Urothelium cell line (cell line): ENCODE measurements around the gene FOSL2.

ENCODE experiments used
- DNase-seq: peaks from one replicate; pipeline ENCODE4 v3.0.0; 2011; ENCODE audit warnings: low spot score, mixed read lengths
- FAIRE-seq: peaks from 2 replicates; lab custom pipeline; 2011; peaks lifted over from hg19 to GRCh38; lab: Jason Lieb, UNC

The FOSL2 gene

GRCh38 chr2:28392297-28393113 is at the start of gene FOSL2:
Gene FOSL2, plus strand, starts transcription at chr2:28392858. Its CDS starts 863 bp downstream, at chr2:28393721.
- DNase-seq (peak; percentile 97), FAIRE-seq (peak; percentile 97)

- DNase-seq (no peak), FAIRE-seq (no peak)
Measured at GRCh38 chr2:28343184-28343942, 49.3 kb upstream of the FOSL2 start.

GRCh38 chr2:28343971-28344715 is 48.5 kb upstream of the FOSL2 start:
- no peak for FAIRE-seq

GRCh38 chr2:28344756-28345373 is 47.8 kb upstream of the FOSL2 start:
- no peak for DNase-seq
- no peak for FAIRE-seq

More at GRCh38 chr2:28343971-28344715, 48.5 kb upstream of the FOSL2 start:
- DNase-seq: no peak

GRCh38 chr2:28345619-28346018 is 47.0 kb upstream of the FOSL2 start:
- DNase-seq: no peak

GRCh38 chr2:28346587-28346986 is 46.1 kb upstream of the FOSL2 start:
- no peak for DNase-seq

More at GRCh38 chr2:28345619-28346018, 47.0 kb upstream of the FOSL2 start:
- no peak for FAIRE-seq

GRCh38 chr2:28347193-28347592 is 45.5 kb upstream of the FOSL2 start:
- no peak for FAIRE-seq
- no peak for DNase-seq

More at GRCh38 chr2:28346587-28346986, 46.1 kb upstream of the FOSL2 start:
- FAIRE-seq: no peak

- no peak for DNase-seq
- no peak for FAIRE-seq
Measured at GRCh38 chr2:28347596-28347995, 45.1 kb upstream of the FOSL2 start.

- DNase-seq (no peak), FAIRE-seq (no peak)
Measured at GRCh38 chr2:28348149-28348567, 44.5 kb upstream of the FOSL2 start.

- FAIRE-seq: no peak
- no peak for DNase-seq
Measured at GRCh38 chr2:28348921-28349320, 43.7 kb upstream of the FOSL2 start.

- DNase-seq (no peak), FAIRE-seq (no peak)
Measured at GRCh38 chr2:28349546-28350165, 43.0 kb upstream of the FOSL2 start.

- FAIRE-seq (no peak), DNase-seq (no peak)
Measured at GRCh38 chr2:28350196-28350595, 42.5 kb upstream of the FOSL2 start.

GRCh38 chr2:28350791-28351285 is 41.8 kb upstream of the FOSL2 start:
- FAIRE-seq (no peak), DNase-seq (no peak)

- DNase-seq (no peak), FAIRE-seq (no peak)
Measured at GRCh38 chr2:28351621-28352020, 41.0 kb upstream of the FOSL2 start.

GRCh38 chr2:28352104-28352503 is 40.6 kb upstream of the FOSL2 start:
- FAIRE-seq (no peak), DNase-seq (no peak)

GRCh38 chr2:28352610-28353195 is 40.0 kb upstream of the FOSL2 start:
- peak; percentile 27 for FAIRE-seq
- DNase-seq: no peak

- FAIRE-seq (no peak), DNase-seq (no peak)
Measured at GRCh38 chr2:28354920-28355520, 37.6 kb upstream of the FOSL2 start.

GRCh38 chr2:28355521-28356094 is 37.0 kb upstream of the FOSL2 start:
- DNase-seq (no peak), FAIRE-seq (no peak)
